SH-SY5Y (cell line): Measurements from ENCODE around the gene THSD4.

Experiments
- GATA2 ChIP-seq: IDR thresholded peaks from 2 replicates; pipeline ENCODE4 v1.6.1; 2011; ENCODE audit warnings: mild to moderate bottlenecking, low read depth, low read length
- GATA3 ChIP-seq: IDR thresholded peaks from 2 replicates; pipeline ENCODE4 v1.6.1; 2011; ENCODE audit warnings: low read depth, mild to moderate bottlenecking, low read length, moderate library complexity

Gene THSD4

GRCh38 chr15:71699977-71700376 lies 584.7 kb downstream of the THSD4 start:
- TF ChIP-seq GATA3 (no peak), GATA2 (no peak)

GRCh38 chr15:71701808-71702207 lies 586.5 kb downstream of the THSD4 start:
- TF ChIP-seq GATA2 (no peak), GATA3 (no peak)

- TF ChIP-seq GATA3 (no peak), GATA2 (no peak)
Observed at GRCh38 chr15:71702496-71702895, 587.2 kb downstream of the THSD4 start.

GRCh38 chr15:71705151-71705550 lies 589.9 kb downstream of the THSD4 start:
- TF ChIP-seq GATA3 (no peak), GATA2 (no peak)

- TF ChIP-seq GATA2 (no peak), GATA3 (no peak)
Observed at GRCh38 chr15:71706461-71707229, 591.4 kb downstream of the THSD4 start.

- peak; percentile 56 for TF ChIP-seq GATA3
- peak; percentile 34; the same call in 1 of the 2 replicates for TF ChIP-seq GATA2
Observed at GRCh38 chr15:71707230-71708050, 592.2 kb downstream of the THSD4 start.

- TF ChIP-seq GATA2: no peak
- no peak for TF ChIP-seq GATA3
Observed at GRCh38 chr15:71708051-71708429, 592.8 kb downstream of the THSD4 start.

- TF ChIP-seq GATA2: no peak
- TF ChIP-seq GATA3: no peak
Observed at GRCh38 chr15:71708741-71709140, 593.5 kb downstream of the THSD4 start.

- TF ChIP-seq GATA3: no peak
- TF ChIP-seq GATA2: no peak
Observed at GRCh38 chr15:71709808-71710418, 594.6 kb downstream of the THSD4 start.

- no peak for TF ChIP-seq GATA3
- no peak for TF ChIP-seq GATA2
Observed at GRCh38 chr15:71712182-71712581, 596.9 kb downstream of the THSD4 start.

- TF ChIP-seq GATA3 (no peak), GATA2 (no peak)
Observed at GRCh38 chr15:71713191-71713809, 598.0 kb downstream of the THSD4 start.

GRCh38 chr15:71715914-71716313 lies 600.6 kb downstream of the THSD4 start:
- no peak for TF ChIP-seq GATA3
- no peak for TF ChIP-seq GATA2

GRCh38 chr15:71716990-71717389 lies 601.7 kb downstream of the THSD4 start:
- TF ChIP-seq GATA3 (no peak), GATA2 (no peak)
